BE2C (cell line): ENCODE results near the gene NIP7.

Experiments
- DNase-seq: peaks from one replicate; pipeline ENCODE4 v3.0.0-alpha.2; 2020
- H3K27me3 ChIP-seq: fragments of 250-450 bp; sonication (Bioruptor Pico); 2 replicates; pipeline ENCODE4 v1.5.1; 2020; ENCODE audit warnings: mild to moderate bottlenecking
- H3K36me3 ChIP-seq: fragments of 250-450 bp; sonication (Bioruptor Pico); 2 replicates; pipeline ENCODE4 v1.5.1; 2020; ENCODE audit warnings: mild to moderate bottlenecking
- H3K4me1 ChIP-seq: fragments of 250-450 bp; sonication (Bioruptor Pico); 2 replicates; pipeline ENCODE4 v1.5.1; 2020
- H3K4me3 ChIP-seq: 2 replicates; pipeline ENCODE4 v1.5.1; 2011; ENCODE audit warnings: low read depth, low read length
- H3K9me3 ChIP-seq: fragments of 250-450 bp; sonication (Bioruptor Pico); 2 replicates; pipeline ENCODE4 v1.5.1; 2020
- CTCF ChIP-seq: IDR thresholded peaks from 2 replicates; pipeline ENCODE4 v1.5.1; 2012; ENCODE audit warnings: mild to moderate bottlenecking, low read depth, low read length

Gene NIP7

DNA sequence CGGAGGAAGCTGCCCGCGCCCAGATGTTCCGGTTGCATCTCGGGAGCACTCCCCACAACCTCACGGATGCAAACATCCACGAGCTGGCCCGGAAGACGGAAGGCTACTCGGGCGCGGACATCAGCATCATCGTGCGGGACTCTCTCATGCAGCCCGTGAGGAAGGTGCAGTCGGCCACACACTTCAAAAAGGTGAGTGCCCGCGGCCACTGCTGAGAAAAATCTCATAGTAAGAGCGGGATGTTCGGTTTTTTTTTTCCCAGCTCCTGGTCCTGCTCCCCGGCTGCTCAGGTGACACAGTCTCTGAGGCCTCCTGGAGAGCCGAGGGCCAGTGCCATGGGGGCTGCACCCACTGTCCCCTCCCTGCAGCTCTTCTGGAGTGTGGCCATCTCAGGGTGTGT is 18.5 kb upstream of the NIP7 start:
- Histone ChIP-seq H3K27me3 (no peaks in the 10 kb centered on the region), H3K4me1 (peaks cover 10% of the 10 kb centered on the region), H3K4me3 (no peak overlapping the region), H3K36me3 (peaks cover 91% of the 10 kb centered on the region), H3K9me3 (no peaks in the 10 kb centered on the region)
- no peak for DNase-seq
- TF ChIP-seq CTCF, result no peak

DNA sequence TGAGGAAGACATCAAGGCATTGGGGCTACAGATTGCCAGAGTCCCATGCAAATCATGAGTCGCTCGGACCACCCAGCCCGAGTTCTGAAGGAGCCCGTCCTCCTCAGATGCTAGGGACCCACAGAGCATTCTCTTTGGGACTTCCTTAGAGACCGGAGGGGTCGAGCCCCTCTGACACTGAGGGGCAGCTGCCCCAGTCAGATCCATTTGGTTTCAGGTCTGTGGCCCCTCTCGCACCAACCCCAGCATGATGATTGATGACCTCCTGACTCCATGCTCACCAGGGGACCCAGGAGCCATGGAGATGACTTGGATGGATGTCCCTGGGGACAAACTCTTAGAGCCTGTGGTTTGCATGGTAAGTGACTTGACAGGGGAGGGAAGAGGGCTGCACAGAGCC is 17.2 kb upstream of the NIP7 start:
- Histone ChIP-seq H3K27me3 (no peaks in the 10 kb centered on the region), H3K4me1 (peaks cover 10% of the 10 kb centered on the region), H3K4me3 (no peak overlapping the region), H3K9me3 (no peaks in the 10 kb centered on the region), H3K36me3 (peaks cover 89% of the 10 kb centered on the region)
- no peak for TF ChIP-seq CTCF
- no peak for DNase-seq

GRCh38 chr16:69323415-69323814 is 16.2 kb upstream of the NIP7 start:
- H3K4me3 ChIP-seq, result no peak overlapping the region
- peaks cover 95% of the 10 kb centered on the region for H3K36me3 ChIP-seq
- H3K4me1 ChIP-seq, result peaks cover 10% of the 10 kb centered on the region
- no peak for DNase-seq
- no peak for TF ChIP-seq CTCF
- no peaks in the 10 kb centered on the region for H3K9me3 ChIP-seq
- no peaks in the 10 kb centered on the region for H3K27me3 ChIP-seq

DNA sequence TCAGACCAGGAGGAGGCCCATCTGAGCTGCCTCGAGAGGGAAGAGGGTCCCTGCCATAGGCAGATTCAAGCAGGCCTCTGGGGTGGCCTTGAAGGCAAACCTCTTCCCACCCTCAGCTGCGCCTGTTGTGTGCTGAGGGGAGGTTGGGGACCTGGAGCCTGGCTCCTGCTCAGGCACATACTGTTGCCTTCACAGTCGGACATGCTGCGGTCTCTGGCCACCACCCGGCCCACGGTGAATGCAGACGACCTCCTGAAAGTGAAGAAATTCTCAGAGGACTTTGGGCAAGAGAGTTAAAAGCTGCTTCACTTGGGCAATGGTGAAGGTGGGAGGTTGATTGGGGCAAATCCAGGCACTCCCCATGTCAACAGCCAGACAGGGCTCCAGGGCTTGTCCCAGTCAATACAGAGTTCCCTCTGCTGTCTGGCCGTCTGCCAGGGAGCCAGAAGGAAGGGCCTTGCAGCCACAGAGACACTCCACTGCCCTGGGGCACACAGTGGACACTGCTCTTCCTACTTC is 15.5 kb upstream of the NIP7 start:
- Histone ChIP-seq H3K27me3 (no peaks in the 10 kb centered on the region), H3K4me3 (no peak overlapping the region), H3K9me3 (no peaks in the 10 kb centered on the region), H3K36me3 (peaks cover 94% of the 10 kb centered on the region), H3K4me1 (peaks cover 10% of the 10 kb centered on the region)
- no peak for TF ChIP-seq CTCF
- peak; percentile 76 for DNase-seq

GRCh38 chr16:69324585-69325253 is 14.9 kb upstream of the NIP7 start:
- peaks cover 10% of the 10 kb centered on the region for H3K4me1 ChIP-seq
- H3K27me3 ChIP-seq, result no peaks in the 10 kb centered on the region
- no peak for DNase-seq
- TF ChIP-seq CTCF, result no peak
- no peaks in the 10 kb centered on the region for H3K9me3 ChIP-seq
- peaks cover 88% of the 10 kb centered on the region for H3K36me3 ChIP-seq
- H3K4me3 ChIP-seq, result no peak overlapping the region

DNA sequence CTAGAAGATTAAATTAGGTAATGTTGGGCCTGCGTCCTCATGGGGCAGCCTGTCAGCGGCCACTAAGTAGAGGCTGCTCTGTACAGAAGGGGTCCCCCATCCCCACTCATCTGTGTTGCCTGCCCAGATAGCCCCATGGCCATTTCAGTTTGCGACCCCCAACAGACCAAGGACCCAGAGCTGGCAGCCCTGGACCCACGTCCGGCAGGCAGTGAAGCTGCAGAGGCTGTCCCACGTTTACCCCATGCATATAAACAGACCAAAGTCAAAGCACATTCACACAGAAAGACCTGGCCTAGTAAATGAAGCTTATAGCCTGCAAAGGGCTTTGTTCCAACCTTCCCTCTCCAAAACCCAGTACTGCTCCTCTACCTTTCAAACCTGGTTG is 13.8 kb upstream of the NIP7 start:
- Histone ChIP-seq H3K27me3 (no peaks in the 10 kb centered on the region), H3K4me3 (no peak overlapping the region), H3K36me3 (peaks cover 80% of the 10 kb centered on the region), H3K4me1 (peaks cover 10% of the 10 kb centered on the region), H3K9me3 (no peaks in the 10 kb centered on the region)
- DNase-seq, result no peak
- no peak for TF ChIP-seq CTCF
